Motor neuron (in vitro differentiated cells): Measurements from ENCODE around the gene HORMAD2. TPM values are rescaled to one million over a fixed set of nuclear protein-coding genes. Genes with fewer than 3 reads are reported as not detected.

Experiments used
- ATAC-seq, 8 experiments: fragments of 200-7000 bp; cut with Tn5 transposase; replicated peaks in 6 of 8; 2 replicates each; pipeline ENCODE4 v1.8.0; 2021; ENCODE audit warnings: mild to moderate bottlenecking in 8 of 8, moderate library complexity in 8 of 8
- H3K27ac ChIP-seq, 2 donors: fragments of 250-450 bp; sonication (Bioruptor Pico); 2 replicates each; pipeline ENCODE4 v1.9.0; 2021; ENCODE audit warnings: antibody characterized with exemption in 2 of 2, mild to moderate bottlenecking in 2 of 2, moderate library complexity in 1 of 2
- H3K4me1 ChIP-seq, 2 donors: fragments of 250-450 bp; sonication (Bioruptor Pico); replicated peaks in 1 of 2; 2 replicates each; pipeline ENCODE4 v1.6.1; 2021; ENCODE audit warnings: antibody characterized with exemption in 2 of 2, mild to moderate bottlenecking in 2 of 2, moderate library complexity in 1 of 2
- H3K4me3 ChIP-seq, 5 donors: fragments of 250-450 bp; sonication (Bioruptor Pico); 2 replicates each; pipeline ENCODE4 v1.9.0; 2021; ENCODE audit warnings: antibody characterized with exemption in 5 of 5, mild to moderate bottlenecking in 5 of 5, moderate library complexity in 4 of 5
- WGBS, 10 experiments: fragments of 450-650 bp; shearing (Covaris generic); methylation state at CpG; one replicate each; pipeline ENCODE4 v1.0.0; 2022; 5-methylcytosine and 5-hydroxymethylcytosine counted together
- in situ Hi-C, 9 experiments: fragments of 400-800 bp; cut with MboI; loops; one replicate each; pipeline ENCODE4 v1.15.0; 2021; ENCODE audit warnings: low sequenced_read_pairs in 9 of 9, low pct_unique_long_range_greater_than_20kb in 2 of 9; ENCODE audit not compliant: unreplicated experiment in 9 of 9
- total RNA-seq, 8 experiments: library from RNA; unstranded; fragments of 300-600 nt; gene quantifications; 2 replicates each; pipeline versions ENCODE4 v1.2.3 to v1.2.4, GENCODE V29; 2022

HORMAD2 gene
- total RNA-seq, 8 experiments from 2014 or later = 0.11 to 0.23 (median 0.13) TPM; not detected in 5

DNA sequence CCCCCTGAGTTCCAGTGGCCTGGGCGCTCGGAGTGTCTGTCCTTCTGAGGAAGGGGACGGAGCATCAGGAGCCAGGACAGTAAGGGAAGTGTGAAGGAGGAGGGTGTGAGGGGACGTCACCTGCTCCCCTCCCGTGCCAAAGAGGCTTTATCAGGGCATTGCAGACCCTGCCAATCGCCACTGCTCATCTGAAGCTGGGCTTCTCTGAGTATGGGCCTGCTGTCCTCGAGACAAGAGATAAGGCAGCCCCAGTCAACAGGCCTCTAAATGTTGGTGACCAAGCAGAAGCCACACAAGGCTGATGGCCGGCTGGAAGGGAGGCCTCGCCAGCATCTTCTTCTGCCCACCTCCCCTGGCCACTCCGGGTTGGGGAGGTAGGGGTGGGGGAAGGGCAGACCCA, 136.4 kb downstream of the HORMAD2 start:
- 50 to 100% (median 95%) methylated on average over 1 to 4 of the region's 10 CpGs; no CpG with 5 or more reads in 7 of the 10 experiments for WGBS, 10 experiments
- Histone ChIP-seq H3K4me1 (peaks cover 4 to 6% of the 10 kb centered on the region in 2 donors), H3K27ac (no peak overlapping the region), H3K4me3 (no peak overlapping the region)
- no peak for ATAC-seq
- in situ Hi-C loops = no loop called here

DNA sequence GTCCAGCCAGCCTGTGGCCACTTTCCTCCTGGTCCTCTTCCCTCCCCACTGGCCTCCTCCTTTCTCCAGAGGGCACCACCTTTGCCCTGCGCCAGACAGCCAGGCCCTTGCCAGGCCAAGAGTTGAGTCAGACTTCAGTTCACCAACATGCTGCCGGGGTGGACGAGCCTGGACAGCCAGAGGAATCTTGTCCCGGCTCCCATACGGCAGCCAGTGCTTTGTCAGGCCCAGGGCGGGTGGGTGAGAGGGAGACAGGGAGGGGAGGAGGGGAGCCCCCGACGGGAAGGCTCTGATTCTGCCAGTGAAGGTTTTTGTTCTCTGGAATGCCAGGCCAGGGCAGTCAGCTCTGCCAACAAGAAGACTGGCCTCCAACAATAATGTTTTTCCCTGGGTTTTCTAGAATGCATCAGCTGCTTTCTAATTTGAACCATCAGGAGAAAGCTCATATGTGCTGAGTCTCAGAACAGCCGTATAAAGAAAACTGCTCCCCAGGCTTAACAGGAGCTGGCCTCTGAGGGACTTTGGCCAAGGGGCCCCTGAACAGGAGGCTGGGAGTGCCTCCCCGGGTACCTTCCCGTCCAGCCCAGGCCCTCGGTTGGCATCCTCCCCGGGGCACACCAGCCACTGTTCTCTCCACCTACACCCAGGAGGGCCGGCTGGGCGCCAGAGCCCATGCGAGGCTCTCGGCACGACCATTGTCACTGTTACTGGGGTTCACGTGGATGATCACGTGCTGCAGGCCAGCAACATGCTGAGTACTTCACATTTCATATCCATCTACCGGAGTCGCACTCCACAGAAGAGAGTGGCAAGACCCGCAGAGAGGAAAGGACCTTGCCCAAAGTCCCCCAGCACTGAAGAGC, 137.7 kb downstream of the HORMAD2 start:
- Histone ChIP-seq H3K27ac (no peak overlapping the region), H3K4me3 (no peak overlapping the region), H3K4me1 (peaks cover 0 to 6% of the 10 kb centered on the region in 2 donors)
- peak in 5 of 8 experiments; percentile 31 to 84 (median 64) for ATAC-seq
- in situ Hi-C loops = no loop called here
- WGBS, 10 experiments = 0 to 93% (median 84%) methylated on average over 1 to 7 of the region's 23 CpGs; no CpG with 5 or more reads in 4 of the 10 experiments

DNA sequence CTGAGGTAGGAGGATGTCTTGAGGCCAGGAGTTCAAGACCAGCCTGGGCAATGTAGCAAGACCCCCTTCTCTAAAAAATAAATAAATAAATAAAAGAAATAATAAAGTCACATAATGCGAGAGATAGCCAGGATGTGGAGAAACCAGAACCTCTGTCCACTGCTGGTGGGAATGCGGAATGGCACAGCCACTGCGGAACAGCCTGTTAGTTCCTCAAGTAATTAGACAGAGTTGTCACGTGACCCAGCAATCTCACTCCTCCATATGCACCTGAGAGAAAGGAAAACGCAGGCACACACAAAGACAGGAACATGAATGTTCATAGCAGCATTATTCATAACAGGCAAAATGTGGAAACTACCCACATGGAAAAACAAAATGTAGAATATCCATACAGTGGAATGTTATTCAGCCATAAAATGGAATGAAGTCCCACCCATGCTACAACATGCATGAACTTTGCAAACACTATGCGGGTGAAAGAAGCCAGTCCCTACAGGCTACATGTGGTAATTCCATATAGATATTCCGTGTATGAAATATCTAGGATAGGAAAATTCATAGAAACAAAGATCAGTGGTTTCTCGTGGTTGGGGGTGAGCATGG, 138.9 kb downstream of the HORMAD2 start:
- Histone ChIP-seq H3K4me3 (no peak overlapping the region), H3K27ac (no peak overlapping the region), H3K4me1 (peaks cover 3 to 6% of the 10 kb centered on the region in 2 donors)
- peak in 3 of 8 experiments; percentile 62 to 93 (median 81) for ATAC-seq
- in situ Hi-C loops = no loop called here
- 24 to 86% (median 77%) methylated on average over 2 to 8 of the region's 8 CpGs for WGBS, 10 experiments

DNA sequence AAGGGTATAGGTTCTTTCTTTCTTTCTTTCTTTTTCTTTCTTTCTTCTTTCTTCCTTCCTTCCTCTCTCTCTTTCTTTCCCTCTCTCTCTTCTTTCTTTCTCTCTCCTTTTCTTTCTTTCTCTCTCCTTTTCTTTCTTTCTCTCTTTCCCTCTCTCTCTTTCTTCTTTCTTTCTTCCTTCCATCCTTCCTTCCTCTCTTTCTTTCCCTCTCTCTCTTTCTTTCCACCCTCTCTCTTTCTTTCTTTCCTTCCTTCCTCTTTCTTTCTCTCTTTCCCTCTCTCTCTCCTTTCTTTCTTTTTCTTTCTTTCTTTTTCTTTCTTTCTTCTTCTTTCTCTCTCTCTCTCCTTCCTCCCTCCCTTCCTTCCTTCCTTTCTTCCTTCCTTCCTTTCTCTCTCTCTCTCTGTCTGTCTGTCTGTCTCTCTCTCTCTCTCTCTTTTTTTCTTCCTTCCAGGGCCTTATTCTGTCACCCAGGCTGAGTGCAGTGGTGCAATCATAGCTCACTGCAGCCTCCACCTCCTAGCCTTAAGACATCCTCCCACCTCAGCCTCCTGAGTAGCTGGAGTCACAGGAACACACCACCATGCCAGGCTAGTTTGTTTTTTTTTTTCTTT, 139.5 kb downstream of the HORMAD2 start:
- no peak overlapping the region for H3K4me3 ChIP-seq
- H3K4me1 ChIP-seq = peaks cover 2 to 3% of the 10 kb centered on the region in 2 donors
- in situ Hi-C loops = no loop called here
- no peak for ATAC-seq
- no peak overlapping the region for H3K27ac ChIP-seq

DNA sequence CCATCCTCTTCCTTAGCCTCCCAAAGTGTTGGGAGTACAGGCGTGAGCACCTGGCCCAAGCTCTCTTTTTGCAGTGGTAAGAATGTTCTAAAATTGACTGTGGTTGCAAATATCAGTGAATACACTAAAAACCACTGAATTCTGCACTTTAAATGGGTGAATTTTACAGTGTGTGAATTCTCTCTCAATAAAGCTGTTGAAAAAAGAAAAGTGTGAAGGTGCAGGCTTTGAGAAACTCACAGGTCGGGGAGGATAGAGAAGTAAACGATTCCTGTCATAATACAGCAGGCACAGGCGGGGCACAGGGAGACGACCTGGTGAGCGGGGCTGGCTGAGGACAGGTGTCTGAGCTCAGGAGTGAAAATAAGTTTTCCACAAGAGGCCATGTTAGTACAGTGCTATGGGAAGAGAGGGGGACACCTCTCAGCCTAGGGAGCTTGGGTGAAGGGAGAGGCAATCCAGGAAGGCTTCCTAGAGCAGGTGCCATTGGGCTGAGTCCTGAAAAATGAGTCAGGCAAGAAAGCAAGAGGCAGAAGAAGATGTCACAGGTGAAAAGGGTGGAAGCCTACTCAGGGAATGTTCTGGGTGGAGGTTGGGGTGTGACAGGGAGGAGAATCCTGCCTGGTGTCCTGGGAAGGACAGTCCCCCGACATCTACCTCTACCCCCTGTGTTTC, 140.2 kb downstream of the HORMAD2 start:
- no peak overlapping the region for H3K4me3 ChIP-seq
- H3K27ac ChIP-seq = no peak overlapping the region
- 61 to 92% (median 82%) methylated on average over 1 to 6 of the region's 7 CpGs; no CpG with 5 or more reads in 2 of the 10 experiments for WGBS, 10 experiments
- in situ Hi-C loops = no loop called here
- peaks cover 0 to 3% of the 10 kb centered on the region in 2 donors for H3K4me1 ChIP-seq
- no peak for ATAC-seq

DNA sequence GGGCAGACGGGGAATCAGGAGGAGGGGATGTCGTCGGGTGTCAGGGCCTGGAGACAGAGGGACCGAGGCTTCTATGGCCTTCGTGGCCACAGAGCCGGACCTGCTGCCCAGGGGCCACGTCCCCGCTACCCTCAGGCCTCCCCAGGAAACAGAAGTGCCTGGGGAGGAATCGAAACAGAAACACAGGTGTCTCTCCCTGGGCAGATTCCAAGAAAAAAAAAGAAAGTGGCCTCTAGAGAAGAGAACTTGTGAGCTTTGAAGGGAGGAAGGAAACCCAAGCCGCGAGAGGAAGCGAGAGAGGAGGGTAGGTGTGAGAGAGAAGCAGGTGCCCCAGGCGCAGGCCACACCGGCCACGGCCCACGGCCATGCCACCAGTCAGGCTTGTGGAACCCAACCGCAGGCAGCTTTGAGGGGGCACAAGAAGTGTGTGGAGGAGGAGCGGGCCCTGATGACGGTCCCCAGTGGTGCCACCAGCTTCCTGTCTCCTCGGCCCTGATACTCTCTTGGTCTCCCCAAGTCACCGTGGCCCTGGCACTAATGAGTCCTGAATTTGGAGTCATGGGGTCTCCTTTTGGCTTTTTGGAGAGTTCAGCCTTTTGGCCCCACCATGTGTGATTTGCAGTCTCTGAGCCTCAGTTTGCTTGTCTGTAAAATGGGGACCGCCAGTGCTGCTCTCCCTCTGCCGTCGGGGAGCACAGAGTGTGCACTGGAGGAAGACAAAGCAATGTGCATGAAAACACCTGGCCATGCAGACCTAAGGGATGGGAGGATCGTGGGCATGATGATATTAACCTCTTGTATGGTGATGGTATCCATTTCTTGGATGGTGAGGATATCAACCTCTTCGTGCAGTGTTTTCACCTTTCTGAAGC, 141.1 kb downstream of the HORMAD2 start:
- Histone ChIP-seq H3K27ac (no peak overlapping the region), H3K4me3 (no peak overlapping the region), H3K4me1 (peaks cover 0 to 3% of the 10 kb centered on the region in 2 donors)
- no peak for ATAC-seq
- in situ Hi-C loops = no loop called here
- 77 to 97% (median 86%) methylated on average over 3 to 10 of the region's 26 CpGs; no CpG with 5 or more reads in 1 of the 10 experiments for WGBS, 10 experiments

DNA sequence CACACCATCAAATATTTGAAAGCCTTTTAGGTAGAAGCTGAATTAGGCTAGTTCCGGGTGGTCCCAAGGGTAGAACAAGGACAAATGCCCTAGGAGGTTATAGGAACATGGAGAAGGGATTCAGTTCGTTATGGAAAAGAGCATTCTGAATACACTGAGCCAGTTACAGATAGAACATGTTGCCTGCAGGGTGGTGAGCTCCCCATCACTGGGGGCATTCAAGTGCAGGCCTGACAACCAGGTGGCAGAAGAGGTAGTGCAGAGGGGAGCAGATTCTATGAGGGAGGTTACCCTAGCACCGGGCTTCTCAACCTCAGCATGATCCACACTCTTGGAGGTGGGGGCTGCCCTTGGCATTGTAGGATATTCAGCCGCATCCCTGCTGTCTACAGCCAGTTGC, 142.1 kb downstream of the HORMAD2 start:
- WGBS, 10 experiments = 20 to 100% (median 69%) methylated on average over 1 to 2 of the region's 4 CpGs; no CpG with 5 or more reads in 4 of the 10 experiments
- peaks cover 0 to 3% of the 10 kb centered on the region in 2 donors for H3K4me1 ChIP-seq
- H3K4me3 ChIP-seq = no peak overlapping the region
- no peak overlapping the region for H3K27ac ChIP-seq
- ATAC-seq = no peak
- in situ Hi-C loops = no loop called here

DNA sequence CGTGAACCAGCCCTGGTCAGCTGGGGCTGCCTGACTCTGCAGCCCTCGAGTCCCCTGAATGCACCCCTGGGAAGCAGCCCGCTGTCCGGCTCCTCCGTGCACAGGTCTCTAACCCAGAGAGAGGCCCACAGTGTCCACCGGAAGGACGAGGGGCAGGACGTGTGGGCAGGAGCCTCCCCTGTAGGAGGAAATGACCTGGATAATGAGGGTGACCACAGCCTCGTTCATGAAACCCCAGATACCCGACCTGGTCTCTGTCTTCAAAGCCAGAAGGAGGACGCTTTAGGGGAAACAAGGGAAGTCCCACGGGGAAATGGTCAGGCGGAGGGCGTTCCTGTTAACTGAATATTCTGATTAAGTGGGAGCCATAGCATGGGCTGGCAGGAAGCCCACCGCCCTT, 143.0 kb downstream of the HORMAD2 start:
- in situ Hi-C loops = no loop called here
- H3K4me3 ChIP-seq = no peak overlapping the region
- ATAC-seq = peak in 4 of 8 experiments; percentile 8 to 43 (median 23)
- H3K4me1 ChIP-seq = peaks cover 3 to 5% of the 10 kb centered on the region in 2 donors
- 14 to 90% (median 70%) methylated on average over 1 to 7 of the region's 15 CpGs; no CpG with 5 or more reads in 2 of the 10 experiments for WGBS, 10 experiments
- no peak overlapping the region for H3K27ac ChIP-seq

DNA sequence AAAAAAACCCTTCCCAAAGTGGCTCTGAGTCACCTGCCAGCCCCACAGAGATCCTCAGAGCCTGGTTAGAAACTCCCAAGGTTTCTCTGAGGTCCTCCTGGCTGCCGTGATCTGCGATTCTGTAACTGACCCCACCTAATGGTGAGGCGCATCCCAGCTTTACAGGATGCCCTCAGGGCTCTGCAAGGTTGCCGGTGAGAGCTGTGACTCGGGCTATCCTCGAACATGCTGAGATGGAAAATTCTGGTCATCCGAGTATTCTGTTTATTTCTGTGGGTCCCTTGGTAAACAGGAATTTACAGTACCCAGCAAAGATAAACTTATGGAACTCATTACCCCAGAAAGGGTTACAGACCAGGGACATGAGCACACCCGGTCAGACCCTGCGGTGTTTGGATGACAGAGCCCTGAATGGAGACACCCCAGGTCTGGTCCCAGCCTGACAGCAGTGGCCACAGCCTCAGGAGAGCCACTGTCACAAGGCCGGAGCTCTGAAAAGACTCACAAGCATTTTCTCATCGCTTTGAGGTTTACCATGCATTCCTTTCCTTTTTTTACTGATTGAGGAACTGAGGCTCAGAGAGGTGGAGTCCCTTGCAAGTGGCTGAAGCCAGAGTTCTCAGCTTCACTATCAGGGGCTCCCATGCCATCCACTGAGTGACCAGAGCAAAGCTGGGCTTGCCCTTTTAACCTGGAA, 144.0 kb downstream of the HORMAD2 start:
- 8 to 82% (median 30%) methylated on average over 2 to 9 of the region's 11 CpGs; no CpG with 5 or more reads in 3 of the 10 experiments for WGBS, 10 experiments
- in situ Hi-C loops = no loop called here
- Histone ChIP-seq H3K4me1 (peaks cover 13 to 15% of the 10 kb centered on the region in 2 donors), H3K4me3 (no peak overlapping the region), H3K27ac (no peak overlapping the region)
- peak in 7 of 8 experiments; percentile 3 to 43 (median 23) for ATAC-seq

DNA sequence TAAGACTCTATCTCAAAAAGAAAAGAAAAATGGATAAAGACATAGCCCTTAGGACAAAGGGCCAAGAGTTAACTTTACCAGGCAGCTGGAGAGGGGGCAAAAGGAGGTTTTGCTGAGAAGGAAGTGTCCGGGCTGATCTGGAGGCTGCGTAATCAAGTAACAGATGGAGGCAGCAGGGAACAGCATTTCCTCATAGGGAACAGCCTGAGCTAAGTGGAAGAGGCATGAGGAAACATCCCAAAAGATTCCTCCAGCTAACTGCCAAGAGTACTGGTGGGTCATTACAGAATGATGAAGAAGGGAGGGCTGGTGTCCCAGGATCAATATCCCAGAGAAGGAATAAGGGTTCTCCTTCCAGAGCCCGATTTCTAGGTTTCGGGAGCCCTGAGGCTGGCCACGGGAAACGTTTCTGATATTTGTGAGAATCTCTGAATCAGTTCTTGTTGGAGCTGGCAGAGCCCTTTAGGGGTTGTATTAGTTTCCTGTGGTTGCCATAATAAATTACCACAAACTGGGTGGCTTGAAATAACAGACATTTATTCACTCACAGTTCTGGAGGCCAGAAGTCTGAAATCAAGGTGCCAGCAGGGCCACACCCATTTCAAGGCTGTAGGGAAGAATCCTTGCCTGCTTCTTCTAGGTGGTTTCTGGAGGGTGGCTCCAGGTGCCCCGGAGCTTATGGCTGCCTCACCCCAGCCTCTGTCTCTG, 145.1 kb downstream of the HORMAD2 start:
- Histone ChIP-seq H3K27ac (no peak overlapping the region), H3K4me3 (no peak overlapping the region), H3K4me1 (peaks cover 16 to 17% of the 10 kb centered on the region in 2 donors)
- ATAC-seq = no peak
- 80 to 100% (median 94%) methylated on average over 1 to 5 of the region's 7 CpGs; no CpG with 5 or more reads in 4 of the 10 experiments for WGBS, 10 experiments
- in situ Hi-C loops = loop anchor here in 1 of 9 experiments (25.0 kb wide), 1 partner anchor 113 kb away; no protein-coding TSS in a partner anchor
